SW 1271 (cell line): ENCODE measurements around the gene VSIG10L.
A peak's percentile ranks its signal among the peaks of the same experiment; 100 is the strongest.

ENCODE experiments used
- DNase-seq, 2 experiments: peaks; one replicate each; lab custom pipeline; 2025; lab: John Stamatoyannopoulos, UW

VSIG10L gene

GRCh38 chr19:51341976-51342580 is at the start of gene VSIG10L:
TSS of gene VSIG10L (minus strand) at chr19:51342139. CDS start at chr19:51342124, 15 bp downstream.
- DNase-seq, result no peak

GRCh38 chr19:51391073-51391611 is 49.2 kb upstream of the VSIG10L start:
- no peak for DNase-seq

- DNase-seq, result no peak
Measured at GRCh38 chr19:51389143-51389542, 47.2 kb upstream of the VSIG10L start.

GRCh38 chr19:51387924-51388389 is 46.0 kb upstream of the VSIG10L start, which contains the start of gene LIM2:
TSS of gene LIM2 (minus strand) at chr19:51387974. CDS start at chr19:51387443, 531 bp downstream.
- DNase-seq, result no peak

- DNase-seq, result no peak
Measured at GRCh38 chr19:51386882-51387520, 45.1 kb upstream of the VSIG10L start.

GRCh38 chr19:51382004-51382403 is 40.1 kb upstream of the VSIG10L start:
- DNase-seq, result no peak

GRCh38 chr19:51380379-51380778 is 38.4 kb upstream of the VSIG10L start:
- DNase-seq, result no peak

- DNase-seq, result no peak
Measured at GRCh38 chr19:51377422-51377821, 35.5 kb upstream of the VSIG10L start.

GRCh38 chr19:51375504-51376221 is 33.7 kb upstream of the VSIG10L start:
- no peak for DNase-seq

GRCh38 chr19:51372649-51373504 is 30.9 kb upstream of the VSIG10L start, which contains the start of gene NKG7:
TSS of gene NKG7 (minus strand) at chr19:51372654. CDS start at chr19:51372535, 119 bp downstream.
- DNase-seq, result no peak

- DNase-seq, result no peak
Measured at GRCh38 chr19:51372021-51372648, 30.2 kb upstream of the VSIG10L start.

GRCh38 chr19:51371186-51371690 is 29.3 kb upstream of the VSIG10L start:
- no peak for DNase-seq

- DNase-seq, result no peak
Measured at GRCh38 chr19:51370230-51370629, 28.3 kb upstream of the VSIG10L start.

GRCh38 chr19:51368366-51369282 is 26.7 kb upstream of the VSIG10L start, which contains the start of gene CLDND2:
TSS of gene CLDND2 (minus strand) at chr19:51369003. CDS start at chr19:51368577, 426 bp downstream.
- no peak for DNase-seq

- peak; percentile 81 to 93 for DNase-seq
Measured at GRCh38 chr19:51367565-51368365, 25.8 kb upstream of the VSIG10L start.

- DNase-seq, result no peak
Measured at GRCh38 chr19:51367255-51367564, 25.3 kb upstream of the VSIG10L start.

- peak; percentile 82 to 94 for DNase-seq
Measured at GRCh38 chr19:51366389-51367254, 24.7 kb upstream of the VSIG10L start.

GRCh38 chr19:51365965-51366388 is 24.0 kb upstream of the VSIG10L start, which contains the start of gene ETFB:
TSS of gene ETFB (minus strand) at chr19:51366388. CDS start at chr19:51366326, 62 bp downstream.
- DNase-seq, result no peak
